ENCODE measurements around the gene DYSF.

DYSF gene

GRCh38 chr2:71449343-71449742 lies 4.0 kb upstream of the DYSF start:
- WGBS (ENCODE audit: insufficient coverage): 82% methylated on average over 2 of the region's 3 CpGs
- Histone ChIP-seq H3K27me3 (replicated peaks in 2 of 5; ENCODE audit: control insufficient read depth in 4 of 5, insufficient read depth in 5 of 5, low read length in 4 of 5) (peaks cover 2 to 24% (median 9%) of the 10 kb centered on the region in 5 experiments), H3K27ac (ENCODE audit: insufficient read depth in 1 of 2, low read depth in 1 of 2, low read length in 2 of 2, poor library complexity in 1 of 2, severe bottlenecking in 2 of 2) (no peak overlapping the region), H3K4me1 (ENCODE audit: control extremely low read depth in 1 of 4, control insufficient read depth in 4 of 4, insufficient read depth in 4 of 4, low read length in 3 of 4) (peaks cover 0 to 22% (median 20%) of the 10 kb centered on the region in 4 experiments), H3K4me3 (ENCODE audit: control insufficient read depth in 1 of 7, extremely low read depth in 1 of 7, insufficient read depth in 4 of 7, low read depth in 2 of 7, low read length in 6 of 7) (no peak overlapping the region), H3K36me3 (ENCODE audit: control insufficient read depth in 4 of 4, insufficient read depth in 4 of 4, low read length in 3 of 4) (no peaks in the 10 kb centered on the region), H3K9me3 (ENCODE audit: control extremely low read depth in 1 of 5, control insufficient read depth in 4 of 5, insufficient read depth in 2 of 5, low read depth in 1 of 5, low read length in 4 of 5) (no peaks in the 10 kb centered on the region)
- ChIA-PET CTCF (interaction anchor here (1.2 to 3.8 kb wide), 2 partner anchors 9 to 12 kb away, joined by 3 to 20 read pairs; no protein-coding TSS in a partner anchor), POLR2A (no interaction called here)
- no peak for DNase-seq

GRCh38 chr2:71451705-71452104 lies 1.7 kb upstream of the DYSF start:
- H3K27me3 ChIP-seq (replicated peaks in 2 of 5; ENCODE audit: control insufficient read depth in 4 of 5, insufficient read depth in 5 of 5, low read length in 4 of 5): peaks cover 3 to 43% (median 17%) of the 10 kb centered on the region in 5 experiments
- 100% methylated on average over 4 of the region's 4 CpGs for WGBS (ENCODE audit: insufficient coverage)
- H3K36me3 ChIP-seq (ENCODE audit: control insufficient read depth in 4 of 4, insufficient read depth in 4 of 4, low read length in 3 of 4): no peaks in the 10 kb centered on the region
- peak overlapping the region in 1 of 7 experiments; percentile 51 for H3K4me3 ChIP-seq (ENCODE audit: control insufficient read depth in 1 of 7, extremely low read depth in 1 of 7, insufficient read depth in 4 of 7, low read depth in 2 of 7, low read length in 6 of 7)
- peaks cover 0 to 40% (median 22%) of the 10 kb centered on the region in 4 experiments for H3K4me1 ChIP-seq (ENCODE audit: control extremely low read depth in 1 of 4, control insufficient read depth in 4 of 4, insufficient read depth in 4 of 4, low read length in 3 of 4)
- ChIA-PET POLR2A (no interaction called here), CTCF (interaction anchor here (0.8 to 3.8 kb wide), 2 partner anchors 9 to 15 kb away, joined by 3 to 20 read pairs; no protein-coding TSS in a partner anchor)
- DNase-seq: no peak
- no peaks in the 10 kb centered on the region for H3K9me3 ChIP-seq (ENCODE audit: control extremely low read depth in 1 of 5, control insufficient read depth in 4 of 5, insufficient read depth in 2 of 5, low read depth in 1 of 5, low read length in 4 of 5)
- no peak overlapping the region for H3K27ac ChIP-seq (ENCODE audit: insufficient read depth in 1 of 2, low read depth in 1 of 2, low read length in 2 of 2, poor library complexity in 1 of 2, severe bottlenecking in 2 of 2)

DNA sequence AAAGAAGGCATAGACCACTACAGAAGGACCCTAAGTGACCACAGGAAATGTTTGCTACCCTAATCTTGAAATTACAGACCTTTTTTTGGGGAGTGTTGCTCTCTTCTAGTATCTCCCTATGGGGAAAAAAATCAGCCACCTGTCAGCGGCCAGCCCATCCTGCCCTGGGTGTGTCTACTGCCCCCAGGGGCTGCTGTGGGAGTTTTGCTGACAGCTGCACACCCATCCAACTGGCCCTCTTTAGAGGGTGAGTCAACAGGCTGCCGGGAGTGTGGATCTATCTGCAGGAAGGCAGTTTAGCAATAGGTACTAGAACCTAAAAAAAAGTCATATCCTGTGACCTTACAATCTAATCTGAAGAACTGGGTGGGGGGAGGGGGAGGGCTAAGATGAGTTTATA lies 796 bp upstream of the DYSF start:
- H3K27ac ChIP-seq (ENCODE audit: insufficient read depth in 1 of 2, low read depth in 1 of 2, low read length in 2 of 2, poor library complexity in 1 of 2, severe bottlenecking in 2 of 2): no peak overlapping the region
- DNase-seq: peak; percentile 55 to 82 (median 73)
- CTCF ChIA-PET: interaction anchor here (0.7 to 1.1 kb wide), 4 partner anchors 8 to 152 kb away, joined by 3 to 4 read pairs (median 3); partner anchors contain the start of gene ZNF638
- H3K27me3 ChIP-seq (replicated peaks in 2 of 5; ENCODE audit: control insufficient read depth in 4 of 5, insufficient read depth in 5 of 5, low read length in 4 of 5): peaks cover 3 to 43% (median 17%) of the 10 kb centered on the region in 5 experiments
- H3K4me3 ChIP-seq (ENCODE audit: control insufficient read depth in 1 of 7, extremely low read depth in 1 of 7, insufficient read depth in 4 of 7, low read depth in 2 of 7, low read length in 6 of 7): peak overlapping the region in 3 of 7 experiments; percentile 2 to 68 (median 62)
- POLR2A ChIA-PET: no interaction called here
- H3K36me3 ChIP-seq (ENCODE audit: control insufficient read depth in 4 of 4, insufficient read depth in 4 of 4, low read length in 3 of 4): no peaks in the 10 kb centered on the region
- WGBS (ENCODE audit: insufficient coverage): 33% methylated on average over 1 of the region's 2 CpGs
- no peaks in the 10 kb centered on the region for H3K9me3 ChIP-seq (ENCODE audit: control extremely low read depth in 1 of 5, control insufficient read depth in 4 of 5, insufficient read depth in 2 of 5, low read depth in 1 of 5, low read length in 4 of 5)
- peaks cover 0 to 40% (median 22%) of the 10 kb centered on the region in 4 experiments for H3K4me1 ChIP-seq (ENCODE audit: control extremely low read depth in 1 of 4, control insufficient read depth in 4 of 4, insufficient read depth in 4 of 4, low read length in 3 of 4)

GRCh38 chr2:71454221-71455010 lies 1.1 kb downstream of the DYSF start:
- ChIA-PET POLR2A (no interaction called here), CTCF (interaction anchor here (0.6 to 1.9 kb wide), 5 partner anchors 9 to 159 kb away, joined by 3 to 6 read pairs (median 3); no protein-coding TSS in a partner anchor)
- Histone ChIP-seq H3K9me3 (ENCODE audit: control extremely low read depth in 1 of 5, control insufficient read depth in 4 of 5, insufficient read depth in 2 of 5, low read depth in 1 of 5, low read length in 4 of 5) (no peaks in the 10 kb centered on the region), H3K36me3 (ENCODE audit: control insufficient read depth in 4 of 4, insufficient read depth in 4 of 4, low read length in 3 of 4) (no peaks in the 10 kb centered on the region), H3K4me3 (ENCODE audit: control insufficient read depth in 1 of 7, extremely low read depth in 1 of 7, insufficient read depth in 4 of 7, low read depth in 2 of 7, low read length in 6 of 7) (peak overlapping the region in 6 of 7 experiments; percentile 38 to 68 (median 54)), H3K27ac (ENCODE audit: insufficient read depth in 1 of 2, low read depth in 1 of 2, low read length in 2 of 2, poor library complexity in 1 of 2, severe bottlenecking in 2 of 2) (no peak overlapping the region), H3K4me1 (ENCODE audit: control extremely low read depth in 1 of 4, control insufficient read depth in 4 of 4, insufficient read depth in 4 of 4, low read length in 3 of 4) (peaks cover 0 to 40% (median 22%) of the 10 kb centered on the region in 4 experiments), H3K27me3 (replicated peaks in 2 of 5; ENCODE audit: control insufficient read depth in 4 of 5, insufficient read depth in 5 of 5, low read length in 4 of 5) (peaks cover 3 to 43% (median 17%) of the 10 kb centered on the region in 5 experiments)
- WGBS (ENCODE audit: insufficient coverage): 57% methylated on average over 12 of the region's 17 CpGs
- no peak for DNase-seq

DNA sequence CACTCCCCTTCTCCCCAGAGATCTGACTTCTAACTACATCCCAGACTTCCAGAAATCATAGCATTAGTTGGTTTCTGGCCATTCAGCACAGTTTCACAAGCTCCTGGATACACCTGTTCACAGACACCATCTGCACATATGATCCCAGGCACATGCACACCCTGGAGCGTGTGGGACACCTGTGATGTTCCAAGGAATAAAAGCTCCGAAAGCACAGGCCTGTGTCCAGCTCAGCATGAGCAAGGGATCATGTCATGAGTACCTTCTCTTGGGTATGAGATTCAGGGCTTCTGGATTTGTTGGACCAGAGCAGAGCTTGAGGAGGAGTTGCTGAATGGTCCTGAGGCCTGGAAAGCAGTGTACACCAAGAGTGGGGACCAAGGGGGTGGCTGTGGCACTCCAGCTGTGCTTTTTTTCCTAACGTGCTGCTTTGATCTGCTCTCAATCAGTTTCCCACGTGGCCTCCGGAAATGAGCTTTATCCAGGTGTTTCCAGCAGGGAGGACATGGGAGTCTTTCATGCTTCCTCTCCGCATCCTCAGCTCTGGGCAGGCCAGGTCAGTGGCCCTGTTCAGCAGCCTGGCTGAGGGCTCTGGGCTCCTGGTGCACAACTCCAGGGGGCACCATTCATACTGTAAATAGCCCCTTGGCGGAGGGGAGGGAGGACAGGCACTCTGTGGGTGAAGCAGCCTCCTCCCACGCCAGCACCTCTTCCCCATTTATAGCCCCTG lies 1.8 kb downstream of the DYSF start:
- CTCF ChIA-PET: interaction anchor here (0.8 to 1.9 kb wide), 4 partner anchors 8 to 54 kb away, joined by 3 to 6 read pairs (median 4); no protein-coding TSS in a partner anchor
- Histone ChIP-seq H3K27me3 (replicated peaks in 2 of 5; ENCODE audit: control insufficient read depth in 4 of 5, insufficient read depth in 5 of 5, low read length in 4 of 5) (peaks cover 3 to 43% (median 17%) of the 10 kb centered on the region in 5 experiments), H3K4me1 (ENCODE audit: control extremely low read depth in 1 of 4, control insufficient read depth in 4 of 4, insufficient read depth in 4 of 4, low read length in 3 of 4) (peaks cover 0 to 40% (median 22%) of the 10 kb centered on the region in 4 experiments), H3K4me3 (ENCODE audit: control insufficient read depth in 1 of 7, extremely low read depth in 1 of 7, insufficient read depth in 4 of 7, low read depth in 2 of 7, low read length in 6 of 7) (peak overlapping the region in 1 of 7 experiments; percentile 43), H3K9me3 (ENCODE audit: control extremely low read depth in 1 of 5, control insufficient read depth in 4 of 5, insufficient read depth in 2 of 5, low read depth in 1 of 5, low read length in 4 of 5) (no peaks in the 10 kb centered on the region), H3K36me3 (ENCODE audit: control insufficient read depth in 4 of 4, insufficient read depth in 4 of 4, low read length in 3 of 4) (no peaks in the 10 kb centered on the region), H3K27ac (ENCODE audit: insufficient read depth in 1 of 2, low read depth in 1 of 2, low read length in 2 of 2, poor library complexity in 1 of 2, severe bottlenecking in 2 of 2) (no peak overlapping the region)
- DNase-seq: peak in 1 of 3 donors; percentile 15
- POLR2A ChIA-PET: no interaction called here
- 70% methylated on average over 7 of the region's 8 CpGs for WGBS (ENCODE audit: insufficient coverage)

DNA sequence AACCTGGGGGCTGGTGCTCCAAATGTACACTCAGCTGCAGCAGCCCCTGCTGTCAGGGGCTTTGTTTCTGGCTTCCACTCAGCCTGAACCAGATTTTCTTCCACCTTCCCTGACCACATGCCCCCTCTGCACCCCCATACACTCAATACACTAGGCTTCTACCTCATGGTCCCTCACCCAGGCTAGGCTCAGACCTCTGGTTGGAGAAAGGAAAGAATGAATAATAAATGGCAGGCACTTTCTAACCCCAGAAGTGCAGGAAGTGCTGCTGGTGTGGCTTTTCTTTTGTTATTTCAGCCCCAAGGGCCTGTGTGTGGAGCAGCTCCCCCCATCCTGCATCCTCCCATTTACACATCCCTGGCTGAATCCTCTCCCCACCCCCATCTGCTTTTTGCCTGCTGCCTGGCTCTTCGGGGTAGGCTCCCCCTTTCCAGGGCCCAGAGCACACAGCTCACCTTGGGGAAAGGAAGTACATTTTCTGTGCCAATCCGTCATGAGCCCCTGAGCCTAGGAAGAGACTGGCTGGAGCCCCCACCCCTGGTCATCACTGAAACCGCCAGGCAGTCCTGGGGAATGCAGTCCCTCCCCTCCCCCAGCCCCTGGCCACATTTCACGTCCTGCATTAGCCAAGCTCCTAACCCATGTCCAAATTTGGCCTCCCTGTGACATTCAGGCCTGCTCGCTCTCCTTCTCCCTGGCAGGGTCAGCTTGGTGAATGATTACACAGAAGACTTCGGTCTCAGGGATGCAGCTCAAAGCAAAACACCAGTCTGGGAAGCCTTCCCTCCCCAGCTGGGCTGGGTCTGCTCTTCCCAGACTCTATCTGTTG lies 2.6 kb downstream of the DYSF start:
- H3K27ac ChIP-seq (ENCODE audit: insufficient read depth in 1 of 2, low read depth in 1 of 2, low read length in 2 of 2, poor library complexity in 1 of 2, severe bottlenecking in 2 of 2): no peak overlapping the region
- no peaks in the 10 kb centered on the region for H3K36me3 ChIP-seq (ENCODE audit: control insufficient read depth in 4 of 4, insufficient read depth in 4 of 4, low read length in 3 of 4)
- POLR2A ChIA-PET: no interaction called here
- no peak overlapping the region for H3K4me3 ChIP-seq (ENCODE audit: control insufficient read depth in 1 of 7, extremely low read depth in 1 of 7, insufficient read depth in 4 of 7, low read depth in 2 of 7, low read length in 6 of 7)
- 66% methylated on average over 6 of the region's 6 CpGs for WGBS (ENCODE audit: insufficient coverage)
- CTCF ChIA-PET: interaction anchor here (1.3 to 1.7 kb wide), 3 partner anchors 10 to 53 kb away, joined by 3 to 6 read pairs (median 3); no protein-coding TSS in a partner anchor
- H3K9me3 ChIP-seq (ENCODE audit: control extremely low read depth in 1 of 5, control insufficient read depth in 4 of 5, insufficient read depth in 2 of 5, low read depth in 1 of 5, low read length in 4 of 5): no peaks in the 10 kb centered on the region
- peaks cover 3 to 43% (median 17%) of the 10 kb centered on the region in 5 experiments for H3K27me3 ChIP-seq (replicated peaks in 2 of 5; ENCODE audit: control insufficient read depth in 4 of 5, insufficient read depth in 5 of 5, low read length in 4 of 5)
- DNase-seq: no peak
- peaks cover 0 to 40% (median 22%) of the 10 kb centered on the region in 4 experiments for H3K4me1 ChIP-seq (ENCODE audit: control extremely low read depth in 1 of 4, control insufficient read depth in 4 of 4, insufficient read depth in 4 of 4, low read length in 3 of 4)

All from common myeloid progenitor, CD34-positive (primary cell).